Neural cell (in vitro differentiated cells): Measurements from ENCODE around the gene INPP5A. TPM values are rescaled to one million over a fixed set of nuclear protein-coding genes. Genes with fewer than 3 reads are reported as not detected.

Source experiments
- H2AFZ ChIP-seq: fragments of 200-600, 300-800 bp; sonication (generic), shearing (Covaris generic); 2 replicates; pipeline ENCODE4 v1.6.0; 2014; ENCODE audit warnings: low read depth, mild to moderate bottlenecking, antibody characterized with exemption, low read length, moderate library complexity
- H3F3A ChIP-seq: fragments of 200-600 bp; shearing (Covaris generic); 2 replicates; pipeline ENCODE4 v1.6.1; 2016; ENCODE audit warnings: mild to moderate bottlenecking, moderate library complexity, mixed read lengths, antibody characterized with exemption, low read length; ENCODE audit not compliant: insufficient read depth, poor library complexity, severe bottlenecking
- H3K27ac ChIP-seq: fragments of 200-600, 300-800 bp; sonication (generic), shearing (Covaris generic); 2 replicates; pipeline ENCODE4 v1.5.1; 2014; ENCODE audit warnings: mild to moderate bottlenecking, low read length, moderate library complexity
- H3K27me3 ChIP-seq: fragments of 300-800, 200-600 bp; sonication (generic), shearing (Covaris generic); 2 replicates; pipeline ENCODE4 v1.6.0; 2014; ENCODE audit warnings: mild to moderate bottlenecking, low read depth, low read length, moderate library complexity; ENCODE audit not compliant: insufficient read depth
- H3K36me3 ChIP-seq: fragments of 300-800, 200-600 bp; sonication (generic), shearing (Covaris generic); 2 replicates; pipeline ENCODE4 v1.5.1; 2014; ENCODE audit warnings: mild to moderate bottlenecking, antibody characterized with exemption, low read length, moderate library complexity; ENCODE audit not compliant: insufficient read depth
- H3K4me2 ChIP-seq: fragments of 300-800, 200-600 bp; sonication (generic), shearing (Covaris generic); 2 replicates; pipeline ENCODE4 v1.6.0; 2014; ENCODE audit warnings: mild to moderate bottlenecking, low read length
- H3K4me3 ChIP-seq: fragments of 300-800, 200-600 bp; sonication (generic), shearing (Covaris generic); 2 replicates; pipeline ENCODE4 v1.5.1; 2014; ENCODE audit warnings: mild to moderate bottlenecking, low read length, moderate library complexity
- H3K79me2 ChIP-seq: fragments of 200-600 bp; shearing (Covaris generic); replicated peaks from 2 replicates; pipeline ENCODE4 v1.6.0; 2014; ENCODE audit warnings: mild to moderate bottlenecking, low read length, moderate library complexity; ENCODE audit not compliant: insufficient read depth
- H3K9ac ChIP-seq: fragments of 300-800, 200-600 bp; sonication (generic), shearing (Covaris generic); 2 replicates; pipeline ENCODE4 v1.6.1; 2016; ENCODE audit warnings: mild to moderate bottlenecking, low read length, mixed read lengths
- H3K9me2 ChIP-seq: fragments of 200-600 bp; shearing (Covaris generic); 2 replicates; pipeline ENCODE4 v1.6.1; 2016; ENCODE audit warnings: mild to moderate bottlenecking, low read length, mixed read lengths; ENCODE audit not compliant: insufficient read depth
- H3K9me3 ChIP-seq: fragments of 200-600, 300-800 bp; sonication (generic), shearing (Covaris generic); 2 replicates; pipeline ENCODE4 v1.6.1; 2016; ENCODE audit warnings: mild to moderate bottlenecking, mixed run types, low read length, moderate library complexity, mixed read lengths
- H4K20me1 ChIP-seq: fragments of 200-600 bp; shearing (Covaris generic); 2 replicates; pipeline ENCODE4 v1.6.1; 2016; ENCODE audit warnings: mild to moderate bottlenecking, mixed run types; ENCODE audit not compliant: insufficient read depth
- EP300 ChIP-seq: fragments of 450-650 bp; conservative IDR thresholded peaks from 2 replicates; pipeline ENCODE4 v1.6.1; 2014; ENCODE audit warnings: antibody characterized with exemption, mild to moderate bottlenecking, moderate library complexity; ENCODE audit not compliant: poor library complexity, severe bottlenecking
- EZH2 ChIP-seq: fragments of 200-600, 300-800 bp; shearing (Covaris generic), sonication (generic); IDR thresholded peaks from 2 replicates; pipeline ENCODE4 v1.6.1; 2014; ENCODE audit warnings: antibody characterized with exemption, low read length, borderline replicate concordance, mild to moderate bottlenecking; ENCODE audit not compliant: insufficient read depth, poor library complexity, severe bottlenecking
- MXI1 ChIP-seq: fragments of 450-650 bp; conservative IDR thresholded peaks from 2 replicates; pipeline ENCODE4 v1.6.1; 2014; ENCODE audit warnings: antibody characterized with exemption, mild to moderate bottlenecking; ENCODE audit not compliant: poor library complexity, severe bottlenecking
- POLR2AphosphoS5 ChIP-seq: IDR thresholded peaks from 2 replicates; pipeline ENCODE4 v1.6.1; 2012
- RAD21 ChIP-seq: fragments of 450-650 bp; conservative IDR thresholded peaks from 2 replicates; pipeline ENCODE4 v1.6.1; 2014; ENCODE audit warnings: antibody characterized with exemption, mild to moderate bottlenecking, moderate library complexity
- SMC3 ChIP-seq: fragments of 450-650 bp; conservative IDR thresholded peaks from 2 replicates; pipeline ENCODE4 v1.6.1; 2014; ENCODE audit warnings: antibody characterized with exemption, mild to moderate bottlenecking, moderate library complexity; ENCODE audit not compliant: poor library complexity
- TAF1 ChIP-seq: IDR thresholded peaks from 2 replicates; pipeline ENCODE4 v1.6.1; 2012; ENCODE audit warnings: low read depth
- polyA plus RNA-seq: library from polyadenylated mRNA; depleted of rRNA; stranded (reverse); fragments of >200 nt; gene quantifications from 2 replicates; pipeline ENCODE4 v1.2.3, GENCODE V29; 2014
- TF ChIP-seq, protein P1 (sequence below): IDR thresholded peaks from 2 replicates; pipeline ENCODE4 v1.6.1; 2012; ENCODE audit warnings: borderline replicate concordance
- TF ChIP-seq, protein P2 (sequence below): fragments of 450-650 bp; IDR thresholded peaks from 2 replicates; pipeline ENCODE4 v1.5.1; 2014; ENCODE audit warnings: antibody characterized with exemption, mild to moderate bottlenecking, moderate library complexity; ENCODE audit not compliant: poor library complexity, severe bottlenecking

INPP5A gene
- polyA plus RNA-seq, 1 donor from 2014 or later: 48.8 TPM

DNA sequence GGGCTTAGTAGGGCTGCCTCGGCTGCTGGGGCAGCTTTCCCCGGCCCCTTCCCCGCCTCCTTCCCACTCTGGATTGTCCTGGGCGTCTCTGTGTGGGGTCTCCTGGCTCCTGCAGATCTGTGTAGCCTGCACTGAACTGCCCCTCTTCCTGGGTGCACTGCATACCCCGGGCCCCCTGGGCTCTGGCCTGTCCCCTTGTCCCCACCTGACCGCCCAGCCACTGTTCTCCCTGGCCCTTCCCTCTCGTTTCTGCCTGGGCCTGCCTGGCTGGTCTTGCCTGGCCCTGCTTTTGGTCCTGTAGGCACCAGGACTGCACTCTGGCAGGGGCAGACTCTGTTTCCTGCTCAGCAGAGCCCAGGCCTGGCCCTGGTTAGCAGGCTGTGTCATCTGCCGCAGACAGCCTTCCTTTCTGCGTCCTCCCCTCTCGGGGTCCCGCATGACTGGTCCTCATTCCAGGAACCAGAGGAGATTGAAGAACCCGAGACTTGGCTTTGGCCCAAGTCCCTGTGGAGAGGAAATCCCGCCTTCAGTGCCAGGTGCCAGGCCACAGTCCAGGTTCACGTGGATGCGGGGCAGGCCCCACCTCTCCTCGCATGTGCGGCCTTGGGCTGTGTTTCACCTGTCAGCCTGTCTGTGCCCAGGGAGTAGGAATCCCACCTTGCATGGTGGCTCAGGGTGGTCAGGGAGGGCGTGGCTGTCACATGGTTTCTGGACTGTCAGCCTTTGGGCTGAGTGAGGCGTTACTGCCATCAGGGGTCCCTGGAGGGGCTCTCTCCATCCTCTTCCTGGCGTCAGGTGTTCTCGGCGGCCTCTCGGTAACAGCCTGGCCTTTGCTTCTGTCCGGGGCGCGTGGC, 9.2 kb downstream of the INPP5A start:
- H3K4me3 ChIP-seq: no peak overlapping the region
- no peaks in the 10 kb centered on the region for H3K36me3 ChIP-seq
- peaks cover 9% of the 10 kb centered on the region for H3K79me2 ChIP-seq
- no peaks in the 10 kb centered on the region for H3K9me2 ChIP-seq
- H3K4me2 ChIP-seq: no peak overlapping the region
- H3K27ac ChIP-seq: no peak overlapping the region
- H2AFZ ChIP-seq: no peak overlapping the region
- TF ChIP-seq POLR2AphosphoS5 (no peak), EZH2 (no peak), TAF1 (no peak), RAD21 (no peak), EP300 (no peak), MXI1 (no peak), SMC3 (no peak)
- TF ChIP-seq, protein P1, sequence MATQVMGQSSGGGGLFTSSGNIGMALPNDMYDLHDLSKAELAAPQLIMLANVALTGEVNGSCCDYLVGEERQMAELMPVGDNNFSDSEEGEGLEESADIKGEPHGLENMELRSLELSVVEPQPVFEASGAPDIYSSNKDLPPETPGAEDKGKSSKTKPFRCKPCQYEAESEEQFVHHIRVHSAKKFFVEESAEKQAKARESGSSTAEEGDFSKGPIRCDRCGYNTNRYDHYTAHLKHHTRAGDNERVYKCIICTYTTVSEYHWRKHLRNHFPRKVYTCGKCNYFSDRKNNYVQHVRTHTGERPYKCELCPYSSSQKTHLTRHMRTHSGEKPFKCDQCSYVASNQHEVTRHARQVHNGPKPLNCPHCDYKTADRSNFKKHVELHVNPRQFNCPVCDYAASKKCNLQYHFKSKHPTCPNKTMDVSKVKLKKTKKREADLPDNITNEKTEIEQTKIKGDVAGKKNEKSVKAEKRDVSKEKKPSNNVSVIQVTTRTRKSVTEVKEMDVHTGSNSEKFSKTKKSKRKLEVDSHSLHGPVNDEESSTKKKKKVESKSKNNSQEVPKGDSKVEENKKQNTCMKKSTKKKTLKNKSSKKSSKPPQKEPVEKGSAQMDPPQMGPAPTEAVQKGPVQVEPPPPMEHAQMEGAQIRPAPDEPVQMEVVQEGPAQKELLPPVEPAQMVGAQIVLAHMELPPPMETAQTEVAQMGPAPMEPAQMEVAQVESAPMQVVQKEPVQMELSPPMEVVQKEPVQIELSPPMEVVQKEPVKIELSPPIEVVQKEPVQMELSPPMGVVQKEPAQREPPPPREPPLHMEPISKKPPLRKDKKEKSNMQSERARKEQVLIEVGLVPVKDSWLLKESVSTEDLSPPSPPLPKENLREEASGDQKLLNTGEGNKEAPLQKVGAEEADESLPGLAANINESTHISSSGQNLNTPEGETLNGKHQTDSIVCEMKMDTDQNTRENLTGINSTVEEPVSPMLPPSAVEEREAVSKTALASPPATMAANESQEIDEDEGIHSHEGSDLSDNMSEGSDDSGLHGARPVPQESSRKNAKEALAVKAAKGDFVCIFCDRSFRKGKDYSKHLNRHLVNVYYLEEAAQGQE: no peak
- TF ChIP-seq, protein P2, sequence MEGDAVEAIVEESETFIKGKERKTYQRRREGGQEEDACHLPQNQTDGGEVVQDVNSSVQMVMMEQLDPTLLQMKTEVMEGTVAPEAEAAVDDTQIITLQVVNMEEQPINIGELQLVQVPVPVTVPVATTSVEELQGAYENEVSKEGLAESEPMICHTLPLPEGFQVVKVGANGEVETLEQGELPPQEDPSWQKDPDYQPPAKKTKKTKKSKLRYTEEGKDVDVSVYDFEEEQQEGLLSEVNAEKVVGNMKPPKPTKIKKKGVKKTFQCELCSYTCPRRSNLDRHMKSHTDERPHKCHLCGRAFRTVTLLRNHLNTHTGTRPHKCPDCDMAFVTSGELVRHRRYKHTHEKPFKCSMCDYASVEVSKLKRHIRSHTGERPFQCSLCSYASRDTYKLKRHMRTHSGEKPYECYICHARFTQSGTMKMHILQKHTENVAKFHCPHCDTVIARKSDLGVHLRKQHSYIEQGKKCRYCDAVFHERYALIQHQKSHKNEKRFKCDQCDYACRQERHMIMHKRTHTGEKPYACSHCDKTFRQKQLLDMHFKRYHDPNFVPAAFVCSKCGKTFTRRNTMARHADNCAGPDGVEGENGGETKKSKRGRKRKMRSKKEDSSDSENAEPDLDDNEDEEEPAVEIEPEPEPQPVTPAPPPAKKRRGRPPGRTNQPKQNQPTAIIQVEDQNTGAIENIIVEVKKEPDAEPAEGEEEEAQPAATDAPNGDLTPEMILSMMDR: no peak
- no peaks in the 10 kb centered on the region for H3K9me3 ChIP-seq
- no peaks in the 10 kb centered on the region for H4K20me1 ChIP-seq
- H3K27me3 ChIP-seq: no peaks in the 10 kb centered on the region
- no peaks in the 10 kb centered on the region for H3F3A ChIP-seq
- no peak overlapping the region for H3K9ac ChIP-seq

DNA sequence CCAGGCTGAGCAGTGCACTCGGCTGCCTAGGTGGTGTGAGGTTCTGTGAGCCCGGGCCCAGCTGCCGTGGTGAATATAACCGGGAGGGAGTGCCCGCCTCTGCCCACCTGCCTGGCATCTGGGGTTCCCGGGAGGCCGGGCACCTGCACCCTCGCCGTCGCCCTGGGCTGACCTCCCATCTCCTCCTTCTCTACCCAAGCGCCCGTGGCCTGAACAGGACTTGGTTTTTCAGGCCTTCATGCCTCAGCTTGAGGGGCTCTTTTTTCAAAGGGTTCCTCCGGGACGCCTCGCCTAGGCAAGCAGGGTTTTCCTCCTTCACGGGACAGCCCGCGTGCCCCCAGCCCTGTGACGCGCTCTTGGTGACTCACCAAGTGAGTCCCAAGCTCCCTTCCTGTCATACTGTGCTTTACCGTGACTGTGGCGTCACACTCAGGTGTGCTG, 9.9 kb downstream of the INPP5A start:
- Histone ChIP-seq H3K27ac (no peak overlapping the region), H3K9me3 (no peaks in the 10 kb centered on the region), H3K36me3 (no peaks in the 10 kb centered on the region), H3K9me2 (no peaks in the 10 kb centered on the region), H3K4me3 (no peak overlapping the region), H3K27me3 (no peaks in the 10 kb centered on the region), H3K9ac (no peak overlapping the region), H3K79me2 (peaks cover 4% of the 10 kb centered on the region), H3K4me2 (no peak overlapping the region), H4K20me1 (no peaks in the 10 kb centered on the region), H3F3A (no peaks in the 10 kb centered on the region), H2AFZ (no peak overlapping the region)
- TF ChIP-seq POLR2AphosphoS5 (no peak), RAD21 (no peak), EP300 (no peak), EZH2 (no peak), SMC3 (no peak), TAF1 (no peak), MXI1 (no peak)
- TF ChIP-seq, protein P2: no peak
- TF ChIP-seq, protein P1: no peak
